ENCODE data around the gene ARHGEF2.
A peak's percentile ranks its signal among the peaks of the same experiment; 100 is the strongest.

The ARHGEF2 gene

DNA sequence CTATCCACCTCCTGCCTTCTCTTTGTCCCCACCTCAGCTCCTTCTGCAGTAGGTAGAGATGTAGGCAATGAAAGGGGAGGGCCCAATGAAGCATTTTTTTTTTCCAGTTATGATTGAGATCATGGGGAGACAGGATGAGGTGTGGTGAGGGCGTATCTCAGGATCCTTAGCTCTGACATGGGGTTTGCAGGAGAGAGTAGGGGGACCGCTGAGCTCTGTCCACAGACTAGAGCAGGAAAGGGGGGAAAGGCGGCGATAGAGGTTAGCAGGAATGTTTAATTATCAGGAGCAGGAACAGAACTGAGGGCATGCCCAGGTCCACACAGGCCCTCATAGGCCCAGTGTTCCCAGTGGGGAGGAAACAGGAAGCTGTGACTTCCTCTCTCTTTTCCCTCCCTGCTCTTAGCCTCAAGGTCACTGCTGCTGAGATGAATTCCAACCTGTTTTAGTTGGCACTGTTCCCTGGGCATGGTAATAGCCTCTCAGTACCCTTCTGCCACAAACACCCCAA is 37.8 kb downstream of the ARHGEF2 start:
- DNase-seq (ENCODE audit: extremely low read depth, low read depth) = peak; percentile 47
- TF ChIP-seq, protein P1, sequence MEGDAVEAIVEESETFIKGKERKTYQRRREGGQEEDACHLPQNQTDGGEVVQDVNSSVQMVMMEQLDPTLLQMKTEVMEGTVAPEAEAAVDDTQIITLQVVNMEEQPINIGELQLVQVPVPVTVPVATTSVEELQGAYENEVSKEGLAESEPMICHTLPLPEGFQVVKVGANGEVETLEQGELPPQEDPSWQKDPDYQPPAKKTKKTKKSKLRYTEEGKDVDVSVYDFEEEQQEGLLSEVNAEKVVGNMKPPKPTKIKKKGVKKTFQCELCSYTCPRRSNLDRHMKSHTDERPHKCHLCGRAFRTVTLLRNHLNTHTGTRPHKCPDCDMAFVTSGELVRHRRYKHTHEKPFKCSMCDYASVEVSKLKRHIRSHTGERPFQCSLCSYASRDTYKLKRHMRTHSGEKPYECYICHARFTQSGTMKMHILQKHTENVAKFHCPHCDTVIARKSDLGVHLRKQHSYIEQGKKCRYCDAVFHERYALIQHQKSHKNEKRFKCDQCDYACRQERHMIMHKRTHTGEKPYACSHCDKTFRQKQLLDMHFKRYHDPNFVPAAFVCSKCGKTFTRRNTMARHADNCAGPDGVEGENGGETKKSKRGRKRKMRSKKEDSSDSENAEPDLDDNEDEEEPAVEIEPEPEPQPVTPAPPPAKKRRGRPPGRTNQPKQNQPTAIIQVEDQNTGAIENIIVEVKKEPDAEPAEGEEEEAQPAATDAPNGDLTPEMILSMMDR (IDR thresholded peaks at IDR 0.05; ENCODE audit: low read depth, low read length, missing control alignments) = no peak
- H3K4me3 ChIP-seq (replicated peaks; ENCODE audit: low read depth, low read length) = no peak overlapping the region

DNA sequence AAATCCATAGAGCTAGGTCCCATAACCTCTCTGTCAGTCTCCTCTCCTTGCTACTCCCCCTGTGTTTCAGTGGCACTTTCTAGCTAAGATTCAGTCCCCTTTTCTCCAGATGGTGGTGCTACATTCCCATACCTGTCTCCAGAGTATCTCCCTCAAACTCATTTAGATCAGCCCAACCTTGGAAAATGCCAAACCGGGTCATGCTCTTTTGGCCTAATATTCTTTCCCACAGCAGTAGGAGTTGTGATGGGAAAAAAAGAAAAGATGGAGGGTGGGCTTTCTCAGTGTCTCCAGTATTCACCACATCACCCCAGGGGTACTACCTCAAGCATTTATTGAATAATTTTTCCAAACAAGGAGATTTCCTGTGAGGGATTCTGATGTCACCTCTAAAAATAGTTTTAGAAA is 40.1 kb downstream of the ARHGEF2 start:
- TF ChIP-seq, protein P1 (IDR thresholded peaks at IDR 0.05; ENCODE audit: low read depth, low read length, missing control alignments) = peak; percentile 70
- no peak overlapping the region for H3K4me3 ChIP-seq (replicated peaks; ENCODE audit: low read depth, low read length)
- DNase-seq (ENCODE audit: extremely low read depth, low read depth) = peak; percentile 50

DNA sequence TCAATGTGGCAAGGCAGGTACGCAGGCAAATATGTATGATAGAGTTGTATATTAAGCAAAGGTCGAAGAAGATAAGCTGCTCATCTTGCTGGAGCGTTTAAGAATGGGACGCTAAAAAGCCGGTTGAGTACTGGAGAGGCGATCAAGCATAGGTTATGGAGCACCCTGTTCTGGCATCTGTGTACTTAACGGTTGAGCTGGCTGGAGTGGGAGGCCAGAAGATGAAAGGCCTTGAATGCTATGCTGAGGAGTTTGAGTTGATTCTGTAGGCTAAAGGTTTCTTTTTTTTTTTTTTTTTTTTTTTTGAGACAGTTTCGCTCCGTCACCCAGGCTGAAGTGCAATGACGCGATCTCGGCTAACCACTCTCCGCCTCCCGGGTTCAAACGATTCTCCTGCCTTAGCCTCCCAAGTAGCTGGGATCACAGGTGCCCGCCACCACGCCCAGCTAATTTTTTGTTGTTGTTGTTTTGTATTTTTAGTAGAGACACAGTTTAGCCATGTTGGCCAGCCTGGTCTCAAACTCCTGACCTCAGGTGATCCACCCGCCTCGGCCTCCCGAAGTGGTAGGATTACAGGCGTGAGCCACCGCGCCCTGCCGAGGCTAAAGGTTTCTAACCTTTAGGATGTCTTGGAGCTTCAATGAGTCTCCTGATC is 43.3 kb downstream of the ARHGEF2 start:
- TF ChIP-seq, protein P1 (IDR thresholded peaks at IDR 0.05; ENCODE audit: low read depth, low read length, missing control alignments) = no peak
- DNase-seq (ENCODE audit: extremely low read depth, low read depth) = no peak

DNA sequence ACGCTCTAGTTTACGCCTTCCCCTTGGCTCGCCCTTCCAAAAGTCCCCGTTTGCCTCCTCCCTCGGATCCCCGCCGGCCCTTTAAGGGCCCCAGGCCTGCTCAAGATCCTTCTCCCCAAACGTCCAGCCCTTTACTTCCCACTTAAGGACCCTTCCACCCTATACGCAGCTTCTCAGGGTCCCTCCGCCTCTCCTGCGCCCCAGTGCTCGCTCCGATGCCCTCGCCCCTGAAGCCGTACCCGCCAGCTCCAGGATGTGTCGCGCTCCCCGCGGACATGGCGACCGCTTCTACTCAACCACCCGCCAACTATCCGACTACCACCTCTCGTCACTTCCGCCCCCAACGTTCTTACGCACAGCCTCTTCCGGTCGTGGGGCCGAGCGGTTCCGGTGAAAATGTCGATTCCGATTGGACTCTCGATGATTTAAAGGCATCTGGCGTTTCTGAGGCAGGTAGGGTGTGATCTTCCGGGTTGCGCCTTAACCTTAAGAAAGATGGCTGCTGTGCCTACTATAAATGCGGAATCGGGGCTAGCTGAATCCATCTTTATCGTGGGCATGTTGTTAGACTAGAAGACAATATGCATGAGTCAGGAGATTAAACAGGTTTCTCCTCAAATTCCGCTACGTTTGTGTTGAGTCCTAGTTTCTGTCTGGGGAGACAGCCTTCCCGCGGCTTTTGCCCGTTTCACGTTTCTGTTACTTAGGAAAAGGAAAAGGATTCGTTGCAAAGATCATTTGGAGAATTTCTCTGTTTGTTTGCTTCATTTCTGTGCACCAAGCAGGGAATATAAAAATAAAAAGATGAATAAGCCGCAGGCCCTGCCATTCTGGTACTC is 44.0 kb downstream of the ARHGEF2 start, which contains the start of gene KHDC4:
TSS of gene KHDC4 (minus strand) at position 317 of the 839 bp plus-strand sequence. CDS start at position 277, 40 bp downstream.
- peak; percentile 99 for DNase-seq (ENCODE audit: extremely low read depth, low read depth)
- peak within 1 kb of the TSS; percentile 97 for H3K4me3 ChIP-seq (replicated peaks; ENCODE audit: low read depth, low read length)
- TF ChIP-seq, protein P1 (IDR thresholded peaks at IDR 0.05; ENCODE audit: low read depth, low read length, missing control alignments) = no peak

More for the DNA sequence above, 43.3 kb downstream of the ARHGEF2 start:
- H3K4me3 ChIP-seq (replicated peaks; ENCODE audit: low read depth, low read length) = peak overlapping the region; percentile 97

DNA sequence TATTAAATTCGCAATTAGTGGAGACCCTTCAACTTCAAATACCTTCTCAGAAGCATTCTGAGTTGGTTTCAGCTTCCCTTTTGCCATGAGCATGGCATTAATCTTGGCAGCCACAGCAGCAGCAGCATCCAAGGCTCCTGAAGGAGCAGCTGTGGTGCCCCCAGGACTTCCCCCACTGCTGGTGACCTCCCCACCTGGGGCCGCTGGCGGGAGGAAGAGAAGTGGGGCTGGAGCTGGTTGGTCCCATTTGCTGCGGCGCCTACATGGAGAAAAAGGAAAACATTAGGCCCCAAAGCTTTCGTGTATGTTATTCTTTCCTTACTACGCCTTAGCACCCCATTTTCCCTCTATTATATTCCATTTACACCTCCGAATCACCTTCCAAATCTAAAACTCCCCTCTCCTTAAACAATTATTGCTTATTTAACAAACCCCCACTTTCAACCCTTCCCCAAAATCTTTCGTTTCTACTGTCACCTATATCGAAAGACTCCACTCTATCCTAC is 44.7 kb downstream of the ARHGEF2 start:
- no peak for DNase-seq (ENCODE audit: extremely low read depth, low read depth)
- peak overlapping the region; percentile 97 for H3K4me3 ChIP-seq (replicated peaks; ENCODE audit: low read depth, low read length)
- TF ChIP-seq, protein P1 (IDR thresholded peaks at IDR 0.05; ENCODE audit: low read depth, low read length, missing control alignments) = no peak

DNA sequence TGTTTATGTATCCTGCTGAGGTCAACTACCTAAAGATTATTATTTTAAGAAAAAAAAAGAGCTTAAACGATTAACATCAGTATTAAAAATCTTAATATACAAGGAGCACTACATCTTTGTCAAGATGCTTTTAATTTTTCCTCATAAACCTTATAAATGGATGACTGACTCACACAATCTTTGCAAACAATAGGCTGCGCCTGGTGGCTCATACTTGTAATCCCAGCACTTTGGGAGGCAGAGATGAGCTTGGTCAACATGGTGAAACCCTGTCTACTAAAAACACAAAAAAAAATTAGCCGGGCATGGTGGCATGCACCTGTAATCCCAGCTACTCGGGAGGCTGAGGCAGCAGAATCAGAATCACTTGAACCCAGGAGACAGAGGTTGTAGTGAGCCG is 45.9 kb downstream of the ARHGEF2 start:
- peak overlapping the region; percentile 97 for H3K4me3 ChIP-seq (replicated peaks; ENCODE audit: low read depth, low read length)
- DNase-seq (ENCODE audit: extremely low read depth, low read depth) = no peak

More for the DNA sequence above, 45.9 kb downstream of the ARHGEF2 start:
- TF ChIP-seq, protein P1 (IDR thresholded peaks at IDR 0.05; ENCODE audit: low read depth, low read length, missing control alignments) = no peak
